ENCODE data around the gene LMF2.

DNA sequence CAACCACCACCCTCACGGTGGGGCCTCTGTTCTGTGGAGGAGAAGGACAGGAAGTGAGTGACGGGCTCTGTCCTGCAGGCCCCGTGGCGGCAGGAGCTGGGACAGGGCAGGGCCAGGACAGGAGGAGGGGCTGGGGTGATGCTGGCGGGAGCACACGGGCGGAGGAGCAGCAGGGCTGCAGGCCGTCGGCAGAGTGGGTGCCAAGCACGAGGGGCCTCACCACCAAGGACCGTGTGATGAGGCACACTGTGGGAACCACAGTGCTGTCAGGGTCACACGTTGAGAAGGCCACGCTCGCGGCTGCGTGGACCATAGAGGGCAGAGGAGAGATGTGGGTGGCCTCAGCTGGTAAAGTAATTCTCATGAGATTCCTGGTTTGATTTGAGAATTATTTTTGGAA, 9.4 kb upstream of the LMF2 start:
- no peak for TF ChIP-seq GATA2 (IDR thresholded peaks at IDR 0.05; ENCODE audit: low read depth, low read length)
- no peak for TF ChIP-seq GATA3 (IDR thresholded peaks at IDR 0.05; ENCODE audit: low read depth, low read length)
